Sigmoid colon (tissue), 7 donors: ENCODE measurements around the gene SLC6A12. TPM values are rescaled to one million over a fixed set of nuclear protein-coding genes. Genes with fewer than 3 reads are reported as not detected.

ENCODE experiments used
- DNase-seq: peaks from one replicate; pipeline ENCODE4 v3.0.0-alpha.2; 2019
- H3K27ac ChIP-seq, 4 donors: fragments of 200-600 bp; sonication (generic); one replicate each; pipeline ENCODE4 v1.5.1; 2016 to 2019; ENCODE audit warnings: mild to moderate bottlenecking in 1 of 4
- H3K27me3 ChIP-seq, 3 donors: fragments of 200-600 bp; sonication (generic); one replicate each; pipeline ENCODE4 v1.5.1; 2019; ENCODE audit warnings: mild to moderate bottlenecking in 1 of 3
- H3K36me3 ChIP-seq, 4 donors: fragments of 200-600 bp; sonication (generic); one replicate each; pipeline ENCODE4 v1.5.1; 2016 to 2019
- H3K4me1 ChIP-seq, 4 donors: fragments of 200-600 bp; sonication (generic); one replicate each; pipeline ENCODE4 v1.5.1; 2017 to 2019
- H3K4me3 ChIP-seq, 4 donors: fragments of 200-600 bp; sonication (generic); one replicate each; pipeline ENCODE4 v1.5.1; 2017 to 2019; ENCODE audit warnings: mild to moderate bottlenecking in 2 of 4, moderate library complexity in 1 of 4
- H3K9me3 ChIP-seq, 4 donors: fragments of 200-600 bp in 3 of 4; sonication (generic) in 3 of 4; one replicate each; pipeline versions ENCODE4 v1.5.1 to v1.6.1; 2013 to 2019
- CTCF ChIP-seq, 4 experiments: fragments of 450-650 bp in 3 of 4; fragments of 200-600 bp in 1 of 4; IDR thresholded peaks; one replicate each; pipeline ENCODE4 v1.5.1; 2016 to 2019; ENCODE audit warnings: antibody characterized with exemption in 4 of 4, mild to moderate bottlenecking in 3 of 4, moderate library complexity in 2 of 4
- EP300 ChIP-seq, 4 donors: sonication (generic); formaldehyde crosslinking; IDR thresholded peaks; one replicate each; pipeline ENCODE4 v1.6.1; 2017; ENCODE audit warnings: antibody characterized with exemption in 4 of 4
- POLR2A ChIP-seq, 2 donors: fragments of 450-650 bp; IDR thresholded peaks; one replicate each; pipeline ENCODE4 v1.6.1; 2016; ENCODE audit warnings: antibody characterized with exemption in 2 of 2, mild to moderate bottlenecking in 2 of 2, moderate library complexity in 2 of 2
- POLR2AphosphoS5 ChIP-seq, 4 donors: sonication (generic); formaldehyde crosslinking; IDR thresholded peaks; one replicate each; pipeline ENCODE4 v1.6.1; 2017; ENCODE audit warnings: antibody characterized with exemption in 4 of 4
- WGBS, 2 donors: extraction: QIAGEN DNeasy Blood & Tissue Kit; methylation state at CpG; one replicate each; pipeline ENCODE4 v1.1.7; 2013; 5-methylcytosine and 5-hydroxymethylcytosine counted together
- intact Hi-C: fragments of 100-400 bp; cut with DNase I; formaldehyde crosslinking; loops from one replicate; pipeline ENCODE4 v1.15.1; 2023
- polyA plus RNA-seq, 3 donors: library from polyadenylated mRNA; stranded (reverse); fragments of 200-250 nt; gene quantifications; one replicate each; pipeline ENCODE4 v1.2.3, GENCODE V29; 2013
- total RNA-seq, 4 donors: library from RNA; depleted of rRNA; stranded (reverse); fragments of >200 nt; gene quantifications; one replicate each; pipeline ENCODE4 v1.1.0, GENCODE V29; 2016
- donor health status: healthy with polysubstance abuse.
- donor health status: Bipolar disorder and iron deficiency.
- donor health status: healthy.

SLC6A12 gene
- total and polyA plus RNA-seq, 7 donors, result 0.28 to 4.2 (median 2.1) TPM; not detected in 2

- 80 to 82% methylated on average over 5 of the region's 5 CpGs for WGBS, 2 donors
Observed at GRCh38 chr12:140162-140561, 73.8 kb downstream of the SLC6A12 start.

More at GRCh38 chr12:140162-140561, 73.8 kb downstream of the SLC6A12 start:
- no peak for DNase-seq
- no peak overlapping the region for H3K27ac ChIP-seq
- intact Hi-C loops, result no loop called here
- peaks cover 0 to 18% (median 11%) of the 10 kb centered on the region in 4 donors for H3K4me1 ChIP-seq
- H3K4me3 ChIP-seq, result peak overlapping the region in 1 of 4 donors; percentile 41
- no peaks in the 10 kb centered on the region for H3K36me3 ChIP-seq
- peaks cover 0 to 40% (median 20%) of the 10 kb centered on the region in 3 donors for H3K27me3 ChIP-seq
- no peak for TF ChIP-seq POLR2A (IDR thresholded peaks at IDR 0.05)
- no peak for TF ChIP-seq CTCF (IDR thresholded peaks at IDR 0.05)
- no peak for TF ChIP-seq POLR2AphosphoS5 (IDR thresholded peaks at IDR 0.05)
- no peak for TF ChIP-seq EP300 (IDR thresholded peaks at IDR 0.05)
- H3K9me3 ChIP-seq, result no peaks in the 10 kb centered on the region

Other genes starting within 250 kb of the SLC6A12 start
- gene IQSEC3, start 147.4 kb downstream of the SLC6A12 start, total RNA-seq, result 1 to 10 TPM in 2 of 4 donors, under 1 TPM in 2; 0.33 to 2.2 (median 0.72) TPM
- under 1 TPM in 2 of 3 donors, not detected in 1; under 0.01 to 0.73 TPM for gene IQSEC3, start 147.4 kb downstream of the SLC6A12 start, polyA plus RNA-seq
- under 1 TPM in 1 of 4 donors, not detected in 3; 0.55 TPM for gene SLC6A13, start 48.7 kb upstream of the SLC6A12 start, total RNA-seq
- gene SLC6A13, start 48.7 kb upstream of the SLC6A12 start, polyA plus RNA-seq, result under 1 TPM in 1 of 3 donors, not detected in 2; 0.10 TPM
- 10 to 100 TPM; 34.2 to 65.6 (median 40.0) TPM for gene KDM5A, start 175.2 kb upstream of the SLC6A12 start, total RNA-seq
- 10 to 100 TPM in 1 of 3 donors, 1 to 10 TPM in 2; 5.4 to 12.0 (median 6.0) TPM for gene KDM5A, start 175.2 kb upstream of the SLC6A12 start, polyA plus RNA-seq
- 1 to 10 TPM; 2.9 to 8.6 (median 6.1) TPM for gene CCDC77, start 187.5 kb upstream of the SLC6A12 start, total RNA-seq
- gene CCDC77, start 187.5 kb upstream of the SLC6A12 start, polyA plus RNA-seq, result 1 to 10 TPM; 2.8 to 6.5 (median 4.2) TPM
- under 1 TPM; under 0.01 to 0.36 (median 0.23) TPM for gene B4GALNT3, start 245.8 kb upstream of the SLC6A12 start, total RNA-seq
- 10 to 100 TPM in 2 of 3 donors, 1 to 10 TPM in 1; 8.4 to 74.2 (median 12.0) TPM for gene B4GALNT3, start 245.8 kb upstream of the SLC6A12 start, polyA plus RNA-seq